ENCODE data around the gene TLCD2. TPM values are rescaled to one million over a fixed set of nuclear protein-coding genes. Genes with fewer than 3 reads are reported as not detected.
A peak's percentile ranks its signal among the peaks of the same experiment; 100 is the strongest.

The TLCD2 gene
- total and polyA plus RNA-seq, 2 of the 13 experiments (the other 11 are each of a cell fraction or from before 2014, with no cell fraction given), result 0.90 to 1.1 TPM

- TF ChIP-seq HNF4G (IDR thresholded peaks at IDR 0.05; ENCODE audit: borderline replicate concordance, low read depth, low read length) (peak; percentile 99), HNF4G (CRISPR knock-in tag; IDR thresholded peaks at IDR 0.05; ENCODE audit: borderline replicate concordance, low read depth) (peak; percentile 62), GATAD1 (CRISPR knock-in tag; IDR thresholded peaks at IDR 0.05) (peak; percentile 28; the same call in 1 of the 2 replicates), CREBL2 (CRISPR knock-in tag; IDR thresholded peaks at IDR 0.05; ENCODE audit: borderline replicate concordance) (no peak), NCOA2 (CRISPR knock-in tag; IDR thresholded peaks at IDR 0.05) (peak; percentile 68), ZMYM4 (CRISPR knock-in tag; IDR thresholded peaks at IDR 0.05) (0 out of 2 replicates have a peak, but pooled peaks have one; percentile 3), ZNF281 (CRISPR knock-in tag; IDR thresholded peaks at IDR 0.05; ENCODE audit: borderline replicate concordance) (peak; percentile 91), ZBED4 (CRISPR knock-in tag; IDR thresholded peaks at IDR 0.05; ENCODE audit: borderline replicate concordance) (no peak), MXI1 (IDR thresholded peaks at IDR 0.05; ENCODE audit: borderline replicate concordance, low read depth, low read length) (peak; percentile 94; the same call in 2 of the 3 replicates), PRDM10 (CRISPR knock-in tag; IDR thresholded peaks at IDR 0.05; ENCODE audit: low read depth) (0 out of 2 replicates have a peak, but pooled peaks have one; percentile 44), LCORL (IDR thresholded peaks at IDR 0.05) (no peak), LCORL (CRISPR knock-in tag; IDR thresholded peaks at IDR 0.05) (peak; percentile 74), ATF5 (CRISPR knock-in tag; IDR thresholded peaks at IDR 0.05; ENCODE audit: low read depth) (no peak), HIC2 (CRISPR knock-in tag; IDR thresholded peaks at IDR 0.05; ENCODE audit: low read depth) (peak; percentile 81; the same call in 1 of the 2 replicates)
These were observed 4.3 kb upstream of the TLCD2 start (continued) for GRCh38 chr17:1714427-1714979.

Data from HepG2 (cell line).